Stimulated activated CD4-positive, alpha-beta T cell treated with anti-CD3 and anti-CD28 coated beads, Interleukin-1b, Interleukin-23, amount 100 ng/mL, for 4 hours (primary cell): ENCODE results near the gene RGR.
A peak's percentile ranks its signal among the peaks of the same experiment; 100 is the strongest.

Source experiments
- DNase-seq, 2 donors: peaks; one replicate each; pipeline ENCODE4 v3.0.0-alpha.2; 2020; ENCODE audit warnings: low read depth in 2 of 2

Gene RGR

GRCh38 chr10:84244651-84245270 is at the start of gene RGR:
RGR (plus strand) TSS chr10:84245053; CDS start chr10:84245091, 38 bp downstream.
- DNase-seq: no peak

- DNase-seq: no peak
Observed at GRCh38 chr10:84196083-84196482, 48.8 kb upstream of the RGR start.

- DNase-seq: no peak
Observed at GRCh38 chr10:84196941-84197340, 47.9 kb upstream of the RGR start.

- DNase-seq: no peak
Observed at GRCh38 chr10:84197643-84198042, 47.2 kb upstream of the RGR start.

GRCh38 chr10:84198206-84198915 is 46.5 kb upstream of the RGR start:
- DNase-seq: no peak

- no peak for DNase-seq
Observed at GRCh38 chr10:84200537-84201243, 44.2 kb upstream of the RGR start.

GRCh38 chr10:84201244-84201606 is 43.6 kb upstream of the RGR start:
- no peak for DNase-seq

DNA sequence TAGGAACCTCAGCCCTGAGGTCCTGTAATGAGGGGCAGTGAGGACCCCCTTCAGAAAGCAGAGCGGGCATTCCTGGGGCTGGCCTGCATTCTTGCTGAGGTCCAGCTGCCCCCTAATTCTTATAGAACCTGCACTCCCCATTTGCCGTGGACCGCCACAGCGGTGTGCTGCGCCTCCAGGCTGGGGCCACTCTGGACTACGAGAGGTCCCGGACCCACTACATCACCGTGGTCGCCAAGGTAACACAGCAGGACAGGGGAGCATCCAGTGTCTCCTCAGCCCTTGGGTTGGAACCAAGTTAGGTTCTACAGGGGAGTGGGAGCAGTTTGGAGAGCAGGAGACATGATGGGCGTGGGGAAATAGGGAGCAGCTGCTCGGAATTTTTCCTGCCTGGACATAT is 43.2 kb upstream of the RGR start:
- DNase-seq: no peak

DNA sequence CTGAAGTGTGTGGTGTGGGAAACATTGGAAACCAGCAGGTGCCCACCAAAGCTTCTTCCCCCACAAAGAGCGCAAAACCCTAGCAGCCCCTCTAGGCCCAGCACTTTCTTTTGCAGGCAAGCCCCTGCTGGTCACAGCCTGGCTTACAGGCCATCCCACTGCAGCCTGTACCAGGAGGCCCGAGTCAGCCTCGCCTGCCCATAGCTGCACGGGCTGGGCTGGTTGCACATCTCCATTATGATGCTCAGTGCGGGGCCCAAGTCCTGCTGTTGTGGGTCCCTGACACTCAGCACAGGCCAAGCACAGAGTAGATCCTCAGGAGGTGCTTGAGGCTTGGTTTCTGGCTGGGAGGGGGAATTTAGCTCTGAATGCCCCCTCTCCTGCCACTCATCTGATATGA is 42.5 kb upstream of the RGR start:
- DNase-seq: no peak

DNA sequence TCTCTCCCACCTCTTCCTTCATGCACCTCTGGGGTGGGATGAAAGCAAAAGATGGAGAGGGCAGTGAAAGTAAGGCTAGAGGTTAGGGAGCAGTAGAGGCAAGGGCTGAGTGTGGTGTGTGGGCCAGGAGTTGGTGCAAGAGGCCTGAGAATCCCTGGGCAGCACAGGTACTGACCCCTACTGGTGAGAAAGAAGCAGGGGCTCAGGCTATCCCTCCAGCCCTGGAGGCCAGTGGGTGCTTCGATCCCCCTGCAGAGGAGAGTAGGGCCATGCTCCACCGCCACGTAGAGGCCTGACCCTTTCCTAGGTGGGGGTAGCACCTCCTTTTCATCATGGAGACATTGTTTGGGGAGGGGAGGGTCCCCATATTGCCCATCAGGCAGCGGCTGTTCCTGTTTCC is 40.7 kb upstream of the RGR start:
- no peak for DNase-seq

GRCh38 chr10:84204610-84205009 is 40.2 kb upstream of the RGR start:
- no peak for DNase-seq

GRCh38 chr10:84205049-84205852 is 39.6 kb upstream of the RGR start:
- peak; percentile 37 to 49 for DNase-seq

GRCh38 chr10:84205853-84206525 is 38.9 kb upstream of the RGR start:
- no peak for DNase-seq

DNA sequence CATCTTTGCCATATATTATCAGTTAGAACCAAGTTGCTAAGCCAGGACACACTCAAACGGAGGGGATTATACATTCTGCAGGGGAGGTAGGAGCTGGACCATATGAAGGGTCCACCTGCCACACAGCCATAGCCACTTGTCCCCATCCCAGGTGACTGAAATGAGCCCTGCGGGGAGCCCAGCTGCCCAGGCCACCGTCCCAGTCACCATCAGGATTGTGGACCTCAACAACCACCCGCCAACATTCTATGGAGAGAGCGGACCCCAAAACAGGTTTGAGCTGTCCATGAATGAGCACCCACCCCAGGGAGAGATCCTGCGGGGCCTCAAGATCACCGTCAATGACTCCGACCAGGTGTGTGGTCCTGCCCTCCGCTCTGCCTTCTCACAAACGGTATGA is 36.8 kb upstream of the RGR start:
- DNase-seq: no peak

DNA sequence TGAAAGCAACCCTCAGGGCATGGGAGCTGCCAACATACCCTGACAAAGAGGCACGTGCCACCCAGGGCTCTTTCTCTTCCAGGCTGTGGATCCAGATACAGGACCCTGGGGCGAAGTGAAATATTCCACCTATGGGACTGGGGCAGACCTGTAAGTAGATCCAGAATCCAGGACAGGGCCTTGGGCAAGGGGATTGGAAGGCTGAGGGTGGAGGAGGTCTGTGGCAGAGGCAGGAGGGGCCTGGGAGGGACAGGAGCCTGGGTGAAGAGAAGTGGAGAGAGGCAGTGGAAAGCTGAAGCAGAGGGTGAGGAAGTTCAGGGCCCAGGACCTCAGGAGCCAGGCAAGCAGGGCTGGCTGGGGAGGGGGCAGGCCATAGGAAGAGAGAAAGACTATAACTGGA is 33.3 kb upstream of the RGR start:
- no peak for DNase-seq

- no peak for DNase-seq
Observed at GRCh38 chr10:84212014-84212413, 32.8 kb upstream of the RGR start.

DNA sequence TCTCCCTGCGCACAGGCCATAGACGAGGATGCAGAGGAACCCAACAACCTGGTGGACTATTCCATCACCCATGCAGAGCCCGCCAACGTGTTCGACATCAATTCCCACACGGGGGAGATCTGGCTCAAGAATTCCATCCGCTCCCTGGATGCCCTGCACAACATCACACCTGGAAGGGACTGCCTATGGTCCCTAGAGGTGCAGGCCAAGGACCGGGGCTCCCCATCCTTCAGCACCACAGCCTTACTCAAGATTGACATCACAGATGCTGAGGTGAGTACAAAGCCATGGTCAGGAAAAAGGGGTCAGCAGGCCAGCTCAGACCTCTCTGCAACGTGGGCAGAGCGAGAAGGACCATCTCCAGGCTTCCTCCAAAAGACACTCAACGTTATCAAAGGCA is 31.8 kb upstream of the RGR start:
- no peak for DNase-seq

DNA sequence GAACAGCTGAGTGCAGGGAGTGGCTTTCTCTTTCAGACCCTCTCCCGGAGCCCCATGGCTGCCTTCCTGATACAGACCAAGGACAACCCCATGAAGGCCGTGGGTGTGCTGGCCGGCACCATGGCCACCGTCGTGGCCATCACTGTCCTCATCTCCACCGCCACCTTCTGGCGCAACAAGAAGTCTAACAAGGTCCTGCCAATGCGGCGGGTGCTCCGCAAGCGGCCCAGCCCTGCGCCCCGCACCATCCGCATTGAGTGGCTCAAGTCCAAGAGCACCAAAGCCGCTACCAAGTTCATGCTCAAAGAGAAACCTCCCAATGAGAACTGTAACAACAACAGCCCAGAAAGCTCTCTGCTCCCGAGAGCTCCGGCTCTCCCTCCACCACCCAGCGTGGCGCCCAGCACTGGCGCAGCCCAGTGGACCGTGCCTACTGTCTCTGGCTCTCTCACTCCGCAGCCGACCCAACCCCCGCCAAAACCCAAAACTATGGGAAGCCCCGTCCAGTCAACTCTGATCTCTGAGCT is 30.7 kb upstream of the RGR start:
- DNase-seq: no peak

GRCh38 chr10:84214612-84215235 is 30.1 kb upstream of the RGR start:
- DNase-seq: no peak

GRCh38 chr10:84216834-84217233 is 28.0 kb upstream of the RGR start:
- no peak for DNase-seq

DNA sequence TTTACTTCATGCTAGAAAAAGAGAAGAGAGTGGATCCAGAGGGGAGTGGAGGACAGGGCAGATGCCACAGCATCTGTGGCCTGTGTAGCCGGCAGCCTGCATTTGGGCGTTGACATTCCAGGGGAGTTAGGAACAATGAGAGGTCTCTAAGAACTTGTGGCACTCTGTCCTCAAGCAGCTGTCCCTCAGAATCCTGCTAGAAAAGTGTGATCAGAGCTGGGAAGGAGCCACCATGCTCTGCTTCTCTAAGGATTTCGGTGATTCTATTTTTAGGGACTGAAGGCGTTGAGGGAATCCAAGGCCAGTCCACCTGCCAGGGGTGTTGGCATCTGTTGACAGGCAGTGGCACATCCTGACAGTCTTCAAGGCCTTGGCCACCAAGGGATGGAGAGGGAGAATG is 27.1 kb upstream of the RGR start:
- DNase-seq: no peak
